Mammary microvascular endothelial cell (primary cell): ENCODE data around the gene ZBTB11. TPM values are rescaled to one million over a fixed set of nuclear protein-coding genes. Genes with fewer than 3 reads are reported as not detected.

Experiments
- total RNA-seq: library from RNA; depleted of rRNA; stranded (reverse); fragments of >200 nt; gene quantifications from 2 replicates; pipeline ENCODE4 v1.2.3, GENCODE V29; 2015

ZBTB11 gene
- total RNA-seq = 12.2 and 12.7 TPM in 2 replicates

GRCh38 chr3:101676765-101677435 lies at the start of gene ZBTB11:
Gene ZBTB11, minus strand, starts transcription at chr3:101677132. Its CDS starts 218 bp downstream, at chr3:101676914.

DNA sequence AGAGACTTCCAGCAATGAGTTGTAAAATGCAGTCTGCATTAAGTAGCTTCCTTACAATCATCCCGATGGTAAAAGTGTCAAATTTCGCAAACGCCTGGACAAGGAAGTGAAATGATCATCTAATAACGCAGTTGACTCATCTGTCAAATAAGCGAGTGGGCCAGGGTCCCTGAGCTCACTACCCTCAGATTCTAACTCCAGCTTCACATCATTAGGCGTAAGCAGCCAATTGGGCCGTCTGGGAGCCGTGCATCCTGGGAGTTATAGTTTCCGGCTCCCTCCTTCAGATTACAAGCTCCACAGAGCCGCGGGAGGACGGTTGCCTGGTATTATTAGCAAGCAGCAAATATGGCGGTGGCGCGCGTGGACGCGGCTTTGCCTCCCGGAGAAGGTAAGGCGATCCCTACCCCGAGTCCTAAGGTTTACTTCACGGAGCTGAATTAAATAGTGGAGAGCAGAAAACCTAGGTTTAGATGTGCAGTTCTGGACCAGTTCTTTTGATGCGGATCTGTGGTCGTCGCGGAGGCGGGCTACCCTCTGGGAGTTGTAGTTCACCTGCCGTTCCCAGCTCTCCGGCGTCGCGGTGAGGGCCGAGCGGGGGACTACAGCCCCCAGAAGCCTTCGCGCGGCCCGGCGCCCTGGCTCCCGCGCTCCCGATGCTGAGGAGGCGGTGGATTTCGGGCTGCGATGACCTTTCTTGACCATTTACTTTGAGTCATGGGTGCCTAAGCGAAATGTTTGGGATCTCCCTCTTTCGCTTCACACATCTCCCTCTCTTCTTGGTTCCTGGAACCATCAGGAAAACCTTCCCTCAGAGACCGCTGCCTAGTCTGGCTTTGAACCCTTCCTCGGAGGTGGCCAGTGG lies 47.6 kb upstream of the ZBTB11 start, which contains the start of gene CEP97:
Gene CEP97 (plus strand): TSS at position 286 of the 865 bp plus-strand sequence. CDS start 63 bp downstream, at position 349.

Other genes starting within 250 kb of the ZBTB11 start
- 3.5 TPM in 2 replicates for gene SENP7, start 163.9 kb downstream of the ZBTB11 start, total RNA-seq
- gene TRMT10C, start 115.3 kb downstream of the ZBTB11 start, total RNA-seq = 26.2 and 30.5 TPM in 2 replicates
- 60.6 and 62.5 TPM in 2 replicates for gene PCNP, start 103.0 kb downstream of the ZBTB11 start, total RNA-seq
- gene RPL24, start 9.6 kb upstream of the ZBTB11 start, total RNA-seq = 1,638 and 2,028 TPM in 2 replicates
- gene CEP97, start 47.5 kb upstream of the ZBTB11 start, total RNA-seq = 4.7 and 7.7 TPM in 2 replicates
- 6.7 and 7.9 TPM in 2 replicates for gene NXPE3, start 102.1 kb upstream of the ZBTB11 start, total RNA-seq
- 25.7 and 25.8 TPM in 2 replicates for gene NFKBIZ, start 172.4 kb upstream of the ZBTB11 start, total RNA-seq